Natural killer cell (primary cell): Measurements from ENCODE around the gene HMCN1. TPM values are rescaled to one million over a fixed set of nuclear protein-coding genes. Genes with fewer than 3 reads are reported as not detected.

ENCODE experiments used
- ATAC-seq, 3 donors: fragments of 150-1000 bp in 2 of 3; fragments of 200-7000 bp in 1 of 3; cut with Tn5 transposase; 1 replicate in 1 of 3; 2 replicates in 2 of 3; pipeline ENCODE4 v1.10.0; 2021; ENCODE audit warnings: mild to moderate bottlenecking in 2 of 3, moderate library complexity in 2 of 3
- DNase-seq, 2 donors: peaks; one replicate each; pipeline versions ENCODE4 v3.0.0 to v3.0.0-alpha.2; 2013 to 2021; ENCODE audit warnings: mixed read lengths in 1 of 2
- H3K27ac ChIP-seq: one replicate; pipeline ENCODE4 v1.5.1; 2013; ENCODE audit warnings: mild to moderate bottlenecking, low read length
- H3K27me3 ChIP-seq: one replicate; pipeline ENCODE4 v1.6.1; 2013; ENCODE audit warnings: low read length; ENCODE audit not compliant: control insufficient read depth, insufficient read depth
- H3K36me3 ChIP-seq: one replicate; pipeline ENCODE4 v1.6.1; 2013; ENCODE audit warnings: low read length; ENCODE audit not compliant: control insufficient read depth, insufficient read depth
- H3K4me1 ChIP-seq: one replicate; pipeline ENCODE4 v1.6.1; 2013; ENCODE audit warnings: low read length; ENCODE audit not compliant: control insufficient read depth, insufficient read depth
- H3K4me3 ChIP-seq: one replicate; pipeline ENCODE4 v1.5.1; 2013; ENCODE audit warnings: low read length
- H3K9me3 ChIP-seq: one replicate; pipeline ENCODE4 v1.6.1; 2013; ENCODE audit warnings: low read length; ENCODE audit not compliant: control insufficient read depth, insufficient read depth
- H3K27ac Mint-ChIP-seq, 2 donors: one replicate each; pipeline ENCODE4 v1.8.0; 2022; ENCODE audit warnings: mild to moderate bottlenecking in 2 of 2, mixed read lengths in 2 of 2, moderate library complexity in 1 of 2
- H3K27me3 Mint-ChIP-seq, 2 donors: one replicate each; pipeline ENCODE4 v1.8.0; 2022; ENCODE audit warnings: low read depth in 2 of 2, mixed read lengths in 2 of 2
- H3K36me3 Mint-ChIP-seq: one replicate; pipeline ENCODE4 v1.8.0; 2022; ENCODE audit warnings: mixed read lengths
- H3K4me1 Mint-ChIP-seq, 2 donors: one replicate each; pipeline ENCODE4 v1.8.0; 2022; ENCODE audit warnings: mixed read lengths in 2 of 2
- H3K4me3 Mint-ChIP-seq: one replicate; pipeline ENCODE4 v1.8.0; 2022; ENCODE audit warnings: mild to moderate bottlenecking, moderate library complexity, mixed read lengths
- H3K9me3 Mint-ChIP-seq, 2 donors: one replicate each; pipeline ENCODE4 v1.8.0; 2022; ENCODE audit warnings: mixed read lengths in 2 of 2
- WGBS: methylation state at CpG from one replicate; pipeline ENCODE4 v1.1.7; 2013; ENCODE audit warnings: missing lambda C conversion rate; ENCODE audit not compliant: insufficient coverage; 5-methylcytosine and 5-hydroxymethylcytosine counted together
- intact Hi-C: fragments of 100-400 bp; cut with micrococcal nuclease; formaldehyde crosslinking; loops from one replicate; pipeline ENCODE4 v1.14.2; 2022
- total RNA-seq, 4 donors: library from RNA; stranded (reverse); fragments of 120-200 nt in 1 of 4; gene quantifications; one replicate each; pipeline versions ENCODE4 v1.2.3 to v1.2.4, GENCODE V29; 2013 to 2022
- TF ChIP-seq, protein P1 (sequence below): fragments of 200-600 bp; IDR thresholded peaks from one replicate; pipeline ENCODE4 v1.8.0; 2022; ENCODE audit warnings: antibody characterized with exemption

The HMCN1 gene
- total RNA-seq, 3 donors from 2014 or later (not counting 1 experiment from before 2014, with no cell fraction given) = 0.02 to 0.45 (median 0.39) TPM

DNA sequence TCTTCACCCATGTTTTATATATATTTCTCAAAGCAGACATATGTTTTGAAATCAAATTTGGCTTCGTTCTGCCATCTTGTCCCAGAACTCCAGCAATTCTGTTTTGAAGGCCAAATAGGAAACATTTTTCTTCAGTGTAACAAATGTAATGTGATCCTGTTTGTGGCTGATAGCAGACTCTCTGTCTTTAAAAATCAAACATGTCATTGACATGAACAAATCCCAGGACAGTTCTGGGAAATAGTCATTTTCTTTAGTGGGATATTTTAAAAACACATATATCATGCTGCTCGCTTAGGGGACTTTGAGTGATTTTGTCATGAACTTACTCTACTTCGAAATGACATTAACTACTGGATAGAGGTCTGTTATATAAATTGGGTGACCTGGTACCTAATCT, 51.4 kb downstream of the HMCN1 start:
- Mint-ChIP-seq H3K9me3 (peaks cover 0 to 7% of the 10 kb centered on the region in 2 donors), H3K27me3 (peaks cover 14 to 16% of the 10 kb centered on the region in 2 donors), H3K4me3 (no peak overlapping the region), H3K4me1 (no peaks in the 10 kb centered on the region), H3K36me3 (no peaks in the 10 kb centered on the region), H3K27ac (no peak overlapping the region)
- Histone ChIP-seq H3K4me3 (no peak overlapping the region), H3K36me3 (no peaks in the 10 kb centered on the region), H3K27me3 (peaks cover 2% of the 10 kb centered on the region), H3K9me3 (no peaks in the 10 kb centered on the region), H3K4me1 (no peaks in the 10 kb centered on the region), H3K27ac (no peak overlapping the region)
- TF ChIP-seq, protein P1, sequence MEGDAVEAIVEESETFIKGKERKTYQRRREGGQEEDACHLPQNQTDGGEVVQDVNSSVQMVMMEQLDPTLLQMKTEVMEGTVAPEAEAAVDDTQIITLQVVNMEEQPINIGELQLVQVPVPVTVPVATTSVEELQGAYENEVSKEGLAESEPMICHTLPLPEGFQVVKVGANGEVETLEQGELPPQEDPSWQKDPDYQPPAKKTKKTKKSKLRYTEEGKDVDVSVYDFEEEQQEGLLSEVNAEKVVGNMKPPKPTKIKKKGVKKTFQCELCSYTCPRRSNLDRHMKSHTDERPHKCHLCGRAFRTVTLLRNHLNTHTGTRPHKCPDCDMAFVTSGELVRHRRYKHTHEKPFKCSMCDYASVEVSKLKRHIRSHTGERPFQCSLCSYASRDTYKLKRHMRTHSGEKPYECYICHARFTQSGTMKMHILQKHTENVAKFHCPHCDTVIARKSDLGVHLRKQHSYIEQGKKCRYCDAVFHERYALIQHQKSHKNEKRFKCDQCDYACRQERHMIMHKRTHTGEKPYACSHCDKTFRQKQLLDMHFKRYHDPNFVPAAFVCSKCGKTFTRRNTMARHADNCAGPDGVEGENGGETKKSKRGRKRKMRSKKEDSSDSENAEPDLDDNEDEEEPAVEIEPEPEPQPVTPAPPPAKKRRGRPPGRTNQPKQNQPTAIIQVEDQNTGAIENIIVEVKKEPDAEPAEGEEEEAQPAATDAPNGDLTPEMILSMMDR = no peak
- DNase-seq = no peak
- intact Hi-C loops = no loop called here
- 100% methylated on average over 1 of the region's 3 CpGs for WGBS
- ATAC-seq = no peak

DNA sequence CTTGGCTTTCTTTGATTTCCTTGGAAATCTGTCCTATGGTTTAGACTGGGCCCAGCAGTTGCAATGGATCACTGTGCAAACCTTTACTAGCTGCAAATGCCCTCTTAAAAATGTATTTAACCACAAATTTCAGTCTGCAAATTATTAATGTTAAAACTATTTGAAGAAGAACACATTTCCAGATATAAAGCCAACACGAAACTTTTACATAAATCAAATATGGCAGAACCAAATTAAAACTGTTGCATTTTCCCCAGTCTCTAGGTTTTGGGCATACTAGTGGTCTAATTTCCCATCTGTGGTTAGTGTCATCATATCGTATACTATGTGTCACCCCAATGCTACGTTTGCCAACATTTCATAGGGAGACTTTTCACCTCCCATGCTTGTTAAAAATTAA, 52.3 kb downstream of the HMCN1 start:
- no peaks in the 10 kb centered on the region for H3K4me1 ChIP-seq
- 94% methylated on average over 3 of the region's 3 CpGs for WGBS
- Mint-ChIP-seq H3K36me3 (no peaks in the 10 kb centered on the region), H3K4me3 (no peak overlapping the region), H3K27me3 (peaks cover 14% of the 10 kb centered on the region in 2 donors), H3K4me1 (no peaks in the 10 kb centered on the region), H3K27ac (no peak overlapping the region), H3K9me3 (peaks cover 0 to 4% of the 10 kb centered on the region in 2 donors)
- no peaks in the 10 kb centered on the region for H3K9me3 ChIP-seq
- TF ChIP-seq, protein P1 = no peak
- no peak for DNase-seq
- no peak overlapping the region for H3K27ac ChIP-seq
- peaks cover 2% of the 10 kb centered on the region for H3K27me3 ChIP-seq
- no peak overlapping the region for H3K4me3 ChIP-seq
- no peaks in the 10 kb centered on the region for H3K36me3 ChIP-seq
- no peak for ATAC-seq
- intact Hi-C loops = no loop called here

DNA sequence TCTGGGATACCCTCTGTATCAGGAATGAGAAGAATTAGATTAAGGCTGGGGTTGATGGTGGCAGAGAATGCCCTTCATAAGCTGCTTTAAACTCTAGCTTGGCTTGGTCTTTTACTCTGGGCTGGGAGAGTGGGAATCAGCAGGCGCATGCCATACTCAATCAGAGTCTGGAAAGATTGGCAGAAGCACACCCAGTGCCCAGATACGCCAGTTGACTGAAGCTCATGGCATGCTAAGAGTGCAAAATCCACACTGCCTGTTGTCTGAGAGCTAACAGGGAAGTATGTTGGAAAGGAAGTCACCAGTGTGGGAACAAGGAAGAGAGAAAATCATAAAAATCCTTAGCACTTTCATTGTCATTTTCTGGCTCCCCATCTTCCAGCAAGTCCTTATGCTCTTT, 53.0 kb downstream of the HMCN1 start:
- TF ChIP-seq, protein P1 = no peak
- Mint-ChIP-seq H3K4me1 (no peaks in the 10 kb centered on the region), H3K27me3 (peaks cover 11 to 14% of the 10 kb centered on the region in 2 donors), H3K9me3 (peaks cover 0 to 3% of the 10 kb centered on the region in 2 donors), H3K36me3 (no peaks in the 10 kb centered on the region), H3K27ac (no peak overlapping the region), H3K4me3 (no peak overlapping the region)
- ATAC-seq (no peak), DNase-seq (no peak)
- 77% methylated on average over 2 of the region's 2 CpGs for WGBS
- peaks cover 2% of the 10 kb centered on the region for H3K27me3 ChIP-seq
- intact Hi-C loops = no loop called here
- H3K4me3 ChIP-seq = no peak overlapping the region
- H3K9me3 ChIP-seq = no peaks in the 10 kb centered on the region
- H3K36me3 ChIP-seq = no peaks in the 10 kb centered on the region
- H3K4me1 ChIP-seq = no peaks in the 10 kb centered on the region
- H3K27ac ChIP-seq = no peak overlapping the region

DNA sequence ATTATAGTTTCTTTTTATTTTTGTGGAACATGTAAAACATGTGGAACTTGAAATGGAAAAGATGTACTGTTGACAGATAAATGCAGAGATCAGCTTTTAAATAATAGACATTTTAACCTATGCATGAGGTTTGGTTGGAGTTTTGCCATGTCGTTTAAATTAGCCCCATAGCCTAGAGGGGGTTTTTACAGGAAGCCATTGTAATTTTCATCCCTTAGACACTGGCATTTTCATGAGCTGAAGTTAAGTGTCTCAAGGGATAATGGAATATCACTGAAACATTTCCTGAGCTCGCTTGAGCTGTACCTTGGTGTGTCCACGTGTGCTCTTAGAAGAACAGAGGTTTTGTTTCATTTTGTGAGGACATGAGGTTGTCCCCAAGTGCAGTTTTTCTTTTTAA, 54.2 kb downstream of the HMCN1 start:
- H3K4me3 ChIP-seq = no peak overlapping the region
- H3K9me3 ChIP-seq = no peaks in the 10 kb centered on the region
- peaks cover 2% of the 10 kb centered on the region for H3K27me3 ChIP-seq
- Mint-ChIP-seq H3K27ac (no peak overlapping the region), H3K4me1 (no peaks in the 10 kb centered on the region), H3K9me3 (no peaks in the 10 kb centered on the region), H3K36me3 (no peaks in the 10 kb centered on the region), H3K27me3 (peaks cover 7 to 14% of the 10 kb centered on the region in 2 donors), H3K4me3 (no peak overlapping the region)
- intact Hi-C loops = no loop called here
- no peak for ATAC-seq
- TF ChIP-seq, protein P1 = no peak
- no peak for DNase-seq
- no peak overlapping the region for H3K27ac ChIP-seq
- WGBS = 63% methylated on average over 3 of the region's 3 CpGs
- H3K4me1 ChIP-seq = no peaks in the 10 kb centered on the region
- no peaks in the 10 kb centered on the region for H3K36me3 ChIP-seq
